AG04450 (cell line): Measurements from ENCODE around the gene KCNJ18. TPM values are rescaled to one million over a fixed set of nuclear protein-coding genes. Genes with fewer than 3 reads are reported as not detected.
"Not testable (repeated sequence)": the region's sequence is repeated elsewhere in the genome, so short reads cannot be mapped to it uniquely, and the experiment has no call there.

Source experiments
- CTCF ChIA-PET: fragments of 300-600, 350-600 bp; formaldehyde crosslinking; extraction: SDS; loops from one replicate; lab custom pipeline; 2022; ENCODE audit warnings: antibody characterized with exemption, inconsistent platforms; lab: Charles Lee
- POLR2A ChIA-PET: fragments of 350-600 bp; formaldehyde crosslinking; extraction: SDS; loops from one replicate; lab custom pipeline; 2021; ENCODE audit warnings: antibody characterized with exemption, inconsistent platforms; lab: Yijun Ruan, JAX
- DNase-seq: peaks from one replicate; pipeline ENCODE4 v3.0.0-alpha.2; 2011; ENCODE audit warnings: low read depth, low spot score
- H3K27ac ChIP-seq: one replicate; pipeline ENCODE4 v1.5.1; 2012; ENCODE audit warnings: low read depth, low read length, control low read depth
- H3K27me3 ChIP-seq: one replicate; pipeline ENCODE4 v1.6.0; 2012; ENCODE audit warnings: low read length; ENCODE audit not compliant: control insufficient read depth, insufficient read depth
- H3K4me3 ChIP-seq: 2 replicates; pipeline ENCODE4 v1.5.1; 2011; ENCODE audit warnings: mild to moderate bottlenecking, low read depth, low read length, control low read depth
- H3K9me3 ChIP-seq: 2 replicates; pipeline ENCODE4 v1.5.1; 2012; ENCODE audit warnings: low read length; ENCODE audit not compliant: control insufficient read depth, insufficient read depth
- polyA plus RNA-seq: library from polyadenylated mRNA; depleted of rRNA; stranded (reverse); fragments of >200 nt; gene quantifications from 2 replicates; pipeline ENCODE4 v1.2.3, GENCODE V29; 2011

Gene KCNJ18
- polyA plus RNA-seq, 1 experiment: not detected

- H3K4me3 ChIP-seq, CTCF ChIA-PET, H3K27me3 ChIP-seq, DNase-seq, POLR2A ChIA-PET, H3K27ac ChIP-seq: not testable (repeated sequence)
- H3K9me3 ChIP-seq: peaks cover 53% of the 10 kb centered on the region
These were observed 26.3 kb upstream of the KCNJ18 start for GRCh38 chr17:21665935-21666493.

GRCh38 chr17:21666711-21667412 is 25.5 kb upstream of the KCNJ18 start:
- POLR2A ChIA-PET, H3K27ac ChIP-seq, H3K4me3 ChIP-seq, H3K27me3 ChIP-seq, CTCF ChIA-PET, DNase-seq: not testable (repeated sequence)
- peaks cover 51% of the 10 kb centered on the region for H3K9me3 ChIP-seq

- H3K9me3 ChIP-seq: peaks cover 51% of the 10 kb centered on the region
- CTCF ChIA-PET, H3K27ac ChIP-seq, POLR2A ChIA-PET, H3K4me3 ChIP-seq, DNase-seq, H3K27me3 ChIP-seq: not testable (repeated sequence)
These were observed 24.8 kb upstream of the KCNJ18 start for GRCh38 chr17:21667413-21668117.

- peaks cover 50% of the 10 kb centered on the region for H3K9me3 ChIP-seq
- POLR2A ChIA-PET, DNase-seq, H3K27me3 ChIP-seq, CTCF ChIA-PET, H3K27ac ChIP-seq, H3K4me3 ChIP-seq: not testable (repeated sequence)
These were observed 24.2 kb upstream of the KCNJ18 start for GRCh38 chr17:21668118-21668488.

DNA sequence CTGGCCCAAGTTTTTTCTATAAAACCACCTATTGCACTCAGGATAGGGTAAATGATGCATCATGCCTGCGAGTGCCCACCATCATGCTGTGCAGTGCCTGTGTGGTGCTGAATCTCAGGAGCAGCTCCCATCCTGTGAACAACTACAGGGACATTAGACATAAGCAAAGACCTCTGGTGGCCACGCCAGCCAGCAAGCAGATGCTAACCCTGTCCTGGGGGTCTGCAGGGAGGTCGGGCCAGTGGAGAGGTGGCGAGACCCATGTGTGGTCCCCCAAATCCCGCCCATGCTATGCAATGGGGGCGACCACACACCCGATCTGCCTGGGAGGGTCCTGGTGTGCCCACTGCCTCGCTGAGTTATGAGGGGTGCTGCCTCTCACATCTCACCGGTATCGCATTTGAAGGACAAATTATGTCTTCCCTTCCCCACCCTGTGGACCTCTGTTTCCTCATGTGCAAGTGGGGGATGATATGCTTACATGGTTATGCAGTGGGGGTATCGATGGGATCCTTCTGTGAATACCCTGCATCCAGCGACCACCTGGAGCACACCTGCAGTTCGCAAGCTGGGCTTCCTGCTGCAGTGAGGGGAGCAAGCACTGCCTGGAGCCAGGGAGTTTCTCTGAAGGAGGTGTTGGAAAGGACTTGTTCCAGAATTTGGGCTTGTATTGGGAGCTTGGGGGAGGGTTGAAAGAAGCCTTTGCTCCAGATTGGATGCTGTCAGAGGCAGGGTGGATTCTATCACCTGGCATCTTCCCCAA is 23.4 kb upstream of the KCNJ18 start:
- CTCF ChIA-PET, POLR2A ChIA-PET: not testable (repeated sequence)

GRCh38 chr17:21669616-21670360 is 22.5 kb upstream of the KCNJ18 start:
- POLR2A ChIA-PET, H3K4me3 ChIP-seq, H3K27ac ChIP-seq, CTCF ChIA-PET, H3K27me3 ChIP-seq, DNase-seq: not testable (repeated sequence)
- H3K9me3 ChIP-seq: peaks cover 56% of the 10 kb centered on the region

More for the DNA sequence above, 23.4 kb upstream of the KCNJ18 start:
- not testable (repeated sequence) for H3K27ac ChIP-seq, DNase-seq, H3K4me3 ChIP-seq, H3K27me3 ChIP-seq
- peaks cover 53% of the 10 kb centered on the region for H3K9me3 ChIP-seq

- H3K4me3 ChIP-seq, H3K27me3 ChIP-seq, POLR2A ChIA-PET, CTCF ChIA-PET, DNase-seq, H3K27ac ChIP-seq: not testable (repeated sequence)
- H3K9me3 ChIP-seq: peaks cover 63% of the 10 kb centered on the region
These were observed 21.8 kb upstream of the KCNJ18 start for GRCh38 chr17:21670361-21671155.

GRCh38 chr17:21671437-21671836 is 20.9 kb upstream of the KCNJ18 start:
- H3K27me3 ChIP-seq, H3K27ac ChIP-seq, POLR2A ChIA-PET, CTCF ChIA-PET, DNase-seq, H3K4me3 ChIP-seq: not testable (repeated sequence)
- H3K9me3 ChIP-seq: peaks cover 65% of the 10 kb centered on the region

GRCh38 chr17:21671871-21672270 is 20.5 kb upstream of the KCNJ18 start:
- POLR2A ChIA-PET, H3K4me3 ChIP-seq, H3K27me3 ChIP-seq, DNase-seq, H3K27ac ChIP-seq, CTCF ChIA-PET: not testable (repeated sequence)
- H3K9me3 ChIP-seq: peaks cover 68% of the 10 kb centered on the region

- peaks cover 75% of the 10 kb centered on the region for H3K9me3 ChIP-seq
- H3K27ac ChIP-seq, POLR2A ChIA-PET, H3K4me3 ChIP-seq, DNase-seq, H3K27me3 ChIP-seq, CTCF ChIA-PET: not testable (repeated sequence)
These were observed 18.7 kb upstream of the KCNJ18 start for GRCh38 chr17:21673451-21674241.
